ENCODE measurements around the gene SERINC5.

Gene SERINC5

DNA sequence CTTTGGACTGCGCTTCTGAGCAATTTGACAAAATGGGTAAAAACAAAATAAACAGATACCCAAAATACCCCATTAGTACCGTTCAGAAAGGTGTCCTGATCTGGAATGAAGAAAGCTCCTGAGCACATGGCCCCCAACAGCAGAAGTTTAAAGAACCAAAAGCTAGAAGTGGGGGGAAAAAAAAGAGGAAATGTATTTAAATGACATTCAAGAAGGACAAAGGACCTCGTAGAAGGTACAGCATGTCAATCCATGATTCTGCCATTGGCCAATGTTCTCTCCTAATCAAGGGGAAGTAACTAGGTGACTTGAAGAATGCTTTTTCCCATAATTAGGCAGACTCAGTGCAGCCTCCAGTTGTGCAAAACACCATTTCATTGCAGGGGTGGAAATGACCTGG lies 78.6 kb downstream of the SERINC5 start:
- no peaks in the 10 kb centered on the region for H3K9me3 ChIP-seq
- peaks cover 5% of the 10 kb centered on the region for H3K36me3 ChIP-seq
- no peak overlapping the region for H3K4me3 ChIP-seq (ENCODE audit: low read depth in 1 of 2, low read length in 1 of 2)
- peaks cover 16 to 24% of the 10 kb centered on the region in 2 experiments for H3K4me1 ChIP-seq (ENCODE audit: control insufficient read depth in 1 of 2, insufficient read depth in 1 of 2, low read depth in 1 of 2, low read length in 1 of 2)
- no peaks in the 10 kb centered on the region for H3K27me3 ChIP-seq
- no peak overlapping the region for H3K27ac ChIP-seq
- TF ChIP-seq, protein P1, sequence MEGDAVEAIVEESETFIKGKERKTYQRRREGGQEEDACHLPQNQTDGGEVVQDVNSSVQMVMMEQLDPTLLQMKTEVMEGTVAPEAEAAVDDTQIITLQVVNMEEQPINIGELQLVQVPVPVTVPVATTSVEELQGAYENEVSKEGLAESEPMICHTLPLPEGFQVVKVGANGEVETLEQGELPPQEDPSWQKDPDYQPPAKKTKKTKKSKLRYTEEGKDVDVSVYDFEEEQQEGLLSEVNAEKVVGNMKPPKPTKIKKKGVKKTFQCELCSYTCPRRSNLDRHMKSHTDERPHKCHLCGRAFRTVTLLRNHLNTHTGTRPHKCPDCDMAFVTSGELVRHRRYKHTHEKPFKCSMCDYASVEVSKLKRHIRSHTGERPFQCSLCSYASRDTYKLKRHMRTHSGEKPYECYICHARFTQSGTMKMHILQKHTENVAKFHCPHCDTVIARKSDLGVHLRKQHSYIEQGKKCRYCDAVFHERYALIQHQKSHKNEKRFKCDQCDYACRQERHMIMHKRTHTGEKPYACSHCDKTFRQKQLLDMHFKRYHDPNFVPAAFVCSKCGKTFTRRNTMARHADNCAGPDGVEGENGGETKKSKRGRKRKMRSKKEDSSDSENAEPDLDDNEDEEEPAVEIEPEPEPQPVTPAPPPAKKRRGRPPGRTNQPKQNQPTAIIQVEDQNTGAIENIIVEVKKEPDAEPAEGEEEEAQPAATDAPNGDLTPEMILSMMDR (IDR thresholded peaks at IDR 0.05): no peak

DNA sequence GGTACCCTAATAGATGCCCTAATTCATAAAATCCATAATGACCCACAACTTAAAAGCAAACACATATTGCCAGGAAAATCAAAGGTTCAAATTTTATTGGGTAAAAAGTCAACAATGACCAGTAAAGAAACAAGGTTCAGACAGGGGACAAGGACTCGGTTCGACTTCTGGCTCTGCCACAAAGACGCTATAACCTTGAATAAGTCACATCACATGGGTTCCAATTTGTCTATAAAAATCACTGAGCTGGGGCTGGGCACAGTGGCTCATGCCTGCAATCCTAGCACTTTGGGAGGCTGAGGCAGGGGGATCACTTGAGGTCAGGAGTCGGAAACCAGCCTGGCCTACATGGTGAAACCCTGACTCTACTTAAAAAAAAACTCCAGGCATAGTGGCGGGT lies 80.5 kb downstream of the SERINC5 start:
- no peaks in the 10 kb centered on the region for H3K9me3 ChIP-seq
- no peak overlapping the region for H3K27ac ChIP-seq
- TF ChIP-seq, protein P1 (IDR thresholded peaks at IDR 0.05): no peak
- H3K4me3 ChIP-seq (ENCODE audit: low read depth in 1 of 2, low read length in 1 of 2): no peak overlapping the region
- H3K36me3 ChIP-seq: peaks cover 5% of the 10 kb centered on the region
- H3K4me1 ChIP-seq (ENCODE audit: control insufficient read depth in 1 of 2, insufficient read depth in 1 of 2, low read depth in 1 of 2, low read length in 1 of 2): peaks cover 0 to 8% of the 10 kb centered on the region in 2 experiments
- no peaks in the 10 kb centered on the region for H3K27me3 ChIP-seq

DNA sequence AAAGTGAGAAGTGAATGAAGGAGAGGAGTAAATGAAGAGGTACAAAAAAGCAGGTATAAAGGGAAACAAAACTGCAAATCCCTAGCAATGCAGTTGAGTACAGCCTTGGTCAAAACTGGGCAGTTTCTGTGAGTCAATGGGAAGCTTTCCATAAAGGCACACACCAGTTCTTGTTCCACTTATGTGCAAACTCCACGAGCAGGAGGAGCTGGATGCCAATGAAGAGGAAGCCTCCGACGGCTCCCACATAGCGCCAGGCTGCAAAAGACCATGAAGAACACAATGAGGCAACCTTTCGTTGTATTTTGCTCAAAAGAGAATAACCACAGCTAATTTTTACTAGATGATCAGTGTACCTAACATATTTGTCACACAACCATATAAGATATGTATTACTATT lies 81.1 kb downstream of the SERINC5 start:
- Histone ChIP-seq H3K9me3 (no peaks in the 10 kb centered on the region), H3K27me3 (no peaks in the 10 kb centered on the region), H3K4me3 (ENCODE audit: low read depth in 1 of 2, low read length in 1 of 2) (no peak overlapping the region), H3K36me3 (peaks cover 5% of the 10 kb centered on the region), H3K4me1 (ENCODE audit: control insufficient read depth in 1 of 2, insufficient read depth in 1 of 2, low read depth in 1 of 2, low read length in 1 of 2) (peaks cover 0 to 8% of the 10 kb centered on the region in 2 experiments), H3K27ac (no peak overlapping the region)
- TF ChIP-seq, protein P1 (IDR thresholded peaks at IDR 0.05): no peak

DNA sequence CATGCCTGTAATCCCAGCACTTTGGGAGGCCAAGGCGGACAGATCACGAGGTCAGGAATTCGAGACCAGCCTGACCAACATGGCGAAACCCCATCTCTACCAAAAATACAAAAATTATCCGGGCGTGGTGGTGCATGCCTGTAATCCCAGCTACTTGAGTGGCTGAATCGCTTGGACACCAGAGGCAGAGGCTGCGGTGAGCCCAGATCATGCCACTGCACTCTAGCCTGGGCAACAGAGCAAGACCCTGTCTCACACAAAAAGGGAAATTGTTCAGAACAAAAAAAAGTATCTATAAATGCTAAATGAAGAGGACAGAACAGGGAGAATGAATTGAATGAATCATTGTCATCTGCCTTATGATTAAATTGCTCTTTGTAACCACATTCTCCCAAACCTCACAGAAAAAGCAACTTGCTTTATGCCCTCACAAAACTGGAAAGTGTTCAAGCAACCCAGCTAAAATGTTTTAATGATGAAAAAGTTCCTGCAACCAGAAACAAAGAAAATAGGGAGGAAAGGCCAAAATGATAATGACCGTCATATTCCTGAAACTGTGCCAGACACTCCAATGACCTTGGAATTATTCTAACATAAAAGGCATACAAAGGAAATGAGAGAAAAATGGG lies 83.7 kb downstream of the SERINC5 start:
- Histone ChIP-seq H3K27me3 (no peaks in the 10 kb centered on the region), H3K27ac (no peak overlapping the region), H3K4me3 (ENCODE audit: low read depth in 1 of 2, low read length in 1 of 2) (no peak overlapping the region), H3K4me1 (ENCODE audit: control insufficient read depth in 1 of 2, insufficient read depth in 1 of 2, low read depth in 1 of 2, low read length in 1 of 2) (peaks cover 0 to 1% of the 10 kb centered on the region in 2 experiments), H3K9me3 (no peaks in the 10 kb centered on the region), H3K36me3 (peaks cover 15% of the 10 kb centered on the region)
- TF ChIP-seq, protein P1 (IDR thresholded peaks at IDR 0.05): no peak

DNA sequence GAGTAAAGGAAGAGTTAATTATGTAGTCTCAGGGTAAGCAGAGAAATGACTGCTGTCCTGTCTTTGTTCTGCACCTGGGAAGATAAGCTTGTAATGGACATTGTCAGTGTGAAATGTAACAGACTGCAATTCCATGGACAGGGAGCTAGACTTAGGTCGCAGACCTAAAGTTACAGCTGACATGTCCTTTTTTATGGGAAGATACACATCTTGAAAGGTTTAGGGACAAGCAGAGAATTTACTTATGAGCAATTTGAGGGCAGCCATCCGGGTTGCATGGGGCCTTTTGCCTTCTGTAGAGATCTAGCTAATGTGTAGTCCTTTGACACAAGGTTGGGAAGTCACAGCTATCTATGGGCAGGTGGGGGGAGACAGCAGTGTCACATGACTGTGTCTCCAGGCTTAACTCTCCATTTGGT lies 85.7 kb downstream of the SERINC5 start:
- peaks cover 0 to 4% of the 10 kb centered on the region in 2 experiments for H3K4me1 ChIP-seq (ENCODE audit: control insufficient read depth in 1 of 2, insufficient read depth in 1 of 2, low read depth in 1 of 2, low read length in 1 of 2)
- H3K4me3 ChIP-seq (ENCODE audit: low read depth in 1 of 2, low read length in 1 of 2): no peak overlapping the region
- H3K27ac ChIP-seq: no peak overlapping the region
- no peaks in the 10 kb centered on the region for H3K9me3 ChIP-seq
- H3K27me3 ChIP-seq: no peaks in the 10 kb centered on the region
- TF ChIP-seq, protein P1 (IDR thresholded peaks at IDR 0.05): no peak
- peaks cover 10% of the 10 kb centered on the region for H3K36me3 ChIP-seq
